HepG2 (cell line): ENCODE data around the gene GNB3. TPM values are rescaled to one million over a fixed set of nuclear protein-coding genes. Genes with fewer than 3 reads are reported as not detected.

ENCODE experiments used
- AGO1 ChIP-seq: fragments of 200-400 bp; formaldehyde crosslinking; IDR thresholded peaks from 2 replicates; pipeline ENCODE4 v1.6.1; 2017; ENCODE audit warnings: mild to moderate bottlenecking, low read depth, low read length, moderate library complexity; ENCODE audit not compliant: poor library complexity, severe bottlenecking
- ARNTL ChIP-seq: sonication (generic); formaldehyde crosslinking; IDR thresholded peaks from 2 replicates; pipeline ENCODE4 v1.4.0; 2020; ENCODE audit warnings: mild to moderate bottlenecking, missing genetic modification reagents
- CENPX ChIP-seq: sonication (generic); formaldehyde crosslinking; IDR thresholded peaks from 2 replicates; pipeline ENCODE4 v1.9.0; 2021; ENCODE audit warnings: mild to moderate bottlenecking, missing genetic modification reagents, moderate library complexity
- JUN ChIP-seq: sonication (generic); formaldehyde crosslinking; IDR thresholded peaks from 2 replicates; pipeline ENCODE4 v1.4.0; 2020; ENCODE audit warnings: mild to moderate bottlenecking, missing genetic modification reagents
- KLF11 ChIP-seq: IDR thresholded peaks from 2 replicates; pipeline ENCODE4 v1.6.1; 2016; ENCODE audit warnings: missing compliant biosample characterization
- MYPOP ChIP-seq: sonication (generic); formaldehyde crosslinking; IDR thresholded peaks from 2 replicates; pipeline ENCODE4 v1.8.1; 2023; ENCODE audit warnings: mild to moderate bottlenecking, moderate library complexity, missing genetic modification reagents
- NPAS2 ChIP-seq: sonication (generic); formaldehyde crosslinking; IDR thresholded peaks from 2 replicates; pipeline ENCODE4 v1.8.0; 2022; ENCODE audit warnings: mild to moderate bottlenecking, missing genetic modification reagents, borderline replicate concordance
- RFXAP ChIP-seq: sonication (generic); formaldehyde crosslinking; IDR thresholded peaks from 2 replicates; pipeline ENCODE4 v1.4.0; 2020; ENCODE audit warnings: missing genetic modification reagents, borderline replicate concordance
- SMAD3 ChIP-seq: sonication (generic); formaldehyde crosslinking; IDR thresholded peaks from 2 replicates; pipeline ENCODE4 v1.4.0; 2020; ENCODE audit warnings: missing genetic modification reagents
- THAP11 ChIP-seq: IDR thresholded peaks from 2 replicates; pipeline ENCODE4 v1.6.1; 2016; ENCODE audit warnings: missing biosample characterization, missing genetic modification reagents
- ZMYM2 ChIP-seq: sonication (generic); formaldehyde crosslinking; IDR thresholded peaks from 2 replicates; pipeline ENCODE4 v1.8.0; 2022; ENCODE audit warnings: mild to moderate bottlenecking, missing genetic modification reagents
- ZNF121 ChIP-seq: sonication (generic); formaldehyde crosslinking; IDR thresholded peaks from 2 replicates; pipeline ENCODE4 v1.5.0; 2020; ENCODE audit warnings: mild to moderate bottlenecking, missing genetic modification reagents
- ZNF451 ChIP-seq: sonication (generic); formaldehyde crosslinking; IDR thresholded peaks from 2 replicates; pipeline ENCODE4 v1.5.0; 2020; ENCODE audit warnings: mild to moderate bottlenecking, missing genetic modification reagents
- ZNF510 ChIP-seq: sonication (generic); formaldehyde crosslinking; IDR thresholded peaks from 2 replicates; pipeline ENCODE4 v1.4.0; 2020; ENCODE audit warnings: low read depth, mild to moderate bottlenecking, missing genetic modification reagents
- ZNF547 ChIP-seq: sonication (generic); formaldehyde crosslinking; IDR thresholded peaks from 2 replicates; pipeline ENCODE4 v1.5.1; 2020; ENCODE audit warnings: mild to moderate bottlenecking, missing genetic modification reagents
- polyA plus RNA-seq, 8 experiments: library from polyadenylated mRNA; depleted of rRNA in 3 of 8; stranded (reverse) in 7 of 8; unstranded in 1 of 8; fragments of >200 nt; fragmentation: Illumina TruSeq in 4 of 8; extraction: Trizol in 4 of 8; gene quantifications; 2 replicates each; pipeline versions ENCODE4 v1.2.1 to v1.2.3, GENCODE V29; 2011 to 2016; ENCODE audit warnings: low read depth in 4 of 8, missing spikeins in 1 of 8, mixed read lengths in 1 of 8; ENCODE audit not compliant: insufficient read depth in 1 of 8
- total RNA-seq, 5 experiments: library from RNA; depleted of rRNA; stranded (reverse); fragments of >200 nt; fragmentation: Illumina TruSeq; extraction: Trizol; gene quantifications; 2 replicates each; pipeline ENCODE4 v1.2.3, GENCODE V29; 2016; ENCODE audit warnings: low read depth in 1 of 5
- TF ChIP-seq, protein P1 (sequence below): sonication (generic); formaldehyde crosslinking; IDR thresholded peaks from 2 replicates; pipeline ENCODE4 v1.4.0; 2020; ENCODE audit warnings: missing genetic modification reagents, borderline replicate concordance
- TF ChIP-seq, protein P2 (sequence below): fragments of 450-650 bp; IDR thresholded peaks from 2 replicates; pipeline ENCODE4 v1.6.1; 2017; ENCODE audit warnings: mild to moderate bottlenecking
- TF ChIP-seq, protein P3 (sequence below), 2 experiments: sonication (generic) in 1 of 2; formaldehyde crosslinking in 1 of 2; IDR thresholded peaks; 2 replicates each; pipeline versions ENCODE4 v1.4.0 to v1.6.1; 2016 to 2020; ENCODE audit warnings: borderline replicate concordance in 1 of 2, low read depth in 1 of 2, mild to moderate bottlenecking in 1 of 2, missing genetic modification reagents in 1 of 2

The GNB3 gene
- total and polyA plus RNA-seq, 2 of the 13 experiments (the other 11 are each of a cell fraction or from before 2014, with no cell fraction given): 1.3 to 3.6 TPM

DNA sequence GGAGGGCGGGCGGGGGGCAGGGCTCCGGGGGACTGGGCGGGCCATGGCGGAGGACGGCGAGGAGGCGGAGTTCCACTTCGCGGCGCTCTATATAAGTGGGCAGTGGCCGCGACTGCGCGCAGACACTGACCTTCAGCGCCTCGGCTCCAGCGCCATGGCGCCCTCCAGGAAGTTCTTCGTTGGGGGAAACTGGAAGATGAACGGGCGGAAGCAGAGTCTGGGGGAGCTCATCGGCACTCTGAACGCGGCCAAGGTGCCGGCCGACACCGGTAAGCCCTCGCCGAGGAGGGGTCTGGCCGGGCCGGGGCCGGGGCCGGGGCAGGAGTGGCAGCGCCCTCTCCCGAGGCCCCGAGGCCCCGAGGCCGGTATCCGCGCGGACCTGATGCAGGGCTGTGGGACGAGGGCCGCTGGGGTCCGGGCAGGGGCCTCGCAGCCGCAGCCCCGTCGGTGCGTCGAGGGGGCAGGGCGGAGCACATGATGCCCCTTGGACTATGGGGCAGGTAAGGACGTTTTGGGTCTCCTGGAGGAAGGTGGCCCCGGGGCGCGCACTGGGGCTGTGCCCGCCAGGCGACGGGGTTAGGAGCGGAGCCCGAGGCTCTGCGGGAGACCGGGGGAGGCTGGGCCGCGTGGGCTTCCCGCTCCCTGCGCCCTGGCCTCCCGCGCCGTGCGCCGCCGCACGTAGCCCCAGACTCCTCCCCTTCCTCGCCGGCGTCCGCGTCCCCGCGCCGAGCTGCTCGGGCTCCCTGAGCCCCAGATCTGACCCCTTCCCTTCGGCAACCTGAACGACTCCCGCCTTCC, 26.9 kb downstream of the GNB3 start, which contains the start of gene TPI1 (continued):
- TF ChIP-seq, protein P1, sequence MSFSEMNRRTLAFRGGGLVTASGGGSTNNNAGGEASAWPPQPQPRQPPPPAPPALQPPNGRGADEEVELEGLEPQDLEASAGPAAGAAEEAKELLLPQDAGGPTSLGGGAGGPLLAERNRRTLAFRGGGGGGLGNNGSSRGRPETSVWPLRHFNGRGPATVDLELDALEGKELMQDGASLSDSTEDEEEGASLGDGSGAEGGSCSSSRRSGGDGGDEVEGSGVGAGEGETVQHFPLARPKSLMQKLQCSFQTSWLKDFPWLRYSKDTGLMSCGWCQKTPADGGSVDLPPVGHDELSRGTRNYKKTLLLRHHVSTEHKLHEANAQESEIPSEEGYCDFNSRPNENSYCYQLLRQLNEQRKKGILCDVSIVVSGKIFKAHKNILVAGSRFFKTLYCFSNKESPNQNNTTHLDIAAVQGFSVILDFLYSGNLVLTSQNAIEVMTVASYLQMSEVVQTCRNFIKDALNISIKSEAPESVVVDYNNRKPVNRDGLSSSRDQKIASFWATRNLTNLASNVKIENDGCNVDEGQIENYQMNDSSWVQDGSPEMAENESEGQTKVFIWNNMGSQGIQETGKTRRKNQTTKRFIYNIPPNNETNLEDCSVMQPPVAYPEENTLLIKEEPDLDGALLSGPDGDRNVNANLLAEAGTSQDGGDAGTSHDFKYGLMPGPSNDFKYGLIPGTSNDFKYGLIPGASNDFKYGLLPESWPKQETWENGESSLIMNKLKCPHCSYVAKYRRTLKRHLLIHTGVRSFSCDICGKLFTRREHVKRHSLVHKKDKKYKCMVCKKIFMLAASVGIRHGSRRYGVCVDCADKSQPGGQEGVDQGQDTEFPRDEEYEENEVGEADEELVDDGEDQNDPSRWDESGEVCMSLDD (CRISPR knock-in tag): no peak
- no peak for TF ChIP-seq JUN
- TF ChIP-seq AGO1: peak; percentile 77
- TF ChIP-seq SMAD3 (CRISPR knock-in tag): 0 out of 2 replicates have a peak, but pooled peaks have one; percentile 54
- TF ChIP-seq, protein P2, sequence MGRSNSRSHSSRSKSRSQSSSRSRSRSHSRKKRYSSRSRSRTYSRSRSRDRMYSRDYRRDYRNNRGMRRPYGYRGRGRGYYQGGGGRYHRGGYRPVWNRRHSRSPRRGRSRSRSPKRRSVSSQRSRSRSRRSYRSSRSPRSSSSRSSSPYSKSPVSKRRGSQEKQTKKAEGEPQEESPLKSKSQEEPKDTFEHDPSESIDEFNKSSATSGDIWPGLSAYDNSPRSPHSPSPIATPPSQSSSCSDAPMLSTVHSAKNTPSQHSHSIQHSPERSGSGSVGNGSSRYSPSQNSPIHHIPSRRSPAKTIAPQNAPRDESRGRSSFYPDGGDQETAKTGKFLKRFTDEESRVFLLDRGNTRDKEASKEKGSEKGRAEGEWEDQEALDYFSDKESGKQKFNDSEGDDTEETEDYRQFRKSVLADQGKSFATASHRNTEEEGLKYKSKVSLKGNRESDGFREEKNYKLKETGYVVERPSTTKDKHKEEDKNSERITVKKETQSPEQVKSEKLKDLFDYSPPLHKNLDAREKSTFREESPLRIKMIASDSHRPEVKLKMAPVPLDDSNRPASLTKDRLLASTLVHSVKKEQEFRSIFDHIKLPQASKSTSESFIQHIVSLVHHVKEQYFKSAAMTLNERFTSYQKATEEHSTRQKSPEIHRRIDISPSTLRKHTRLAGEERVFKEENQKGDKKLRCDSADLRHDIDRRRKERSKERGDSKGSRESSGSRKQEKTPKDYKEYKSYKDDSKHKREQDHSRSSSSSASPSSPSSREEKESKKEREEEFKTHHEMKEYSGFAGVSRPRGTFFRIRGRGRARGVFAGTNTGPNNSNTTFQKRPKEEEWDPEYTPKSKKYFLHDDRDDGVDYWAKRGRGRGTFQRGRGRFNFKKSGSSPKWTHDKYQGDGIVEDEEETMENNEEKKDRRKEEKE: no peak
- peak; percentile 57 for TF ChIP-seq RFXAP (CRISPR knock-in tag)
- 0 out of 2 replicates have a peak, but pooled peaks have one; percentile 28 for TF ChIP-seq ZNF547 (CRISPR knock-in tag)
- TF ChIP-seq ZMYM2 (CRISPR knock-in tag): no peak
- peak; percentile 57; the same call in 1 of the 2 replicates for TF ChIP-seq KLF11 (CRISPR knock-in tag)
- no peak for TF ChIP-seq CENPX
- TF ChIP-seq ZNF121 (CRISPR knock-in tag): no peak
- TF ChIP-seq ARNTL (CRISPR knock-in tag): no peak; the same call in 1 of the 2 replicates
- peak; percentile 67 for TF ChIP-seq THAP11
- TF ChIP-seq ZNF510 (CRISPR knock-in tag): no peak
- TF ChIP-seq MYPOP: no peak
- TF ChIP-seq NPAS2 (CRISPR knock-in tag): no peak
- no peak for TF ChIP-seq ZNF451 (CRISPR knock-in tag)
- TF ChIP-seq, protein P3, sequence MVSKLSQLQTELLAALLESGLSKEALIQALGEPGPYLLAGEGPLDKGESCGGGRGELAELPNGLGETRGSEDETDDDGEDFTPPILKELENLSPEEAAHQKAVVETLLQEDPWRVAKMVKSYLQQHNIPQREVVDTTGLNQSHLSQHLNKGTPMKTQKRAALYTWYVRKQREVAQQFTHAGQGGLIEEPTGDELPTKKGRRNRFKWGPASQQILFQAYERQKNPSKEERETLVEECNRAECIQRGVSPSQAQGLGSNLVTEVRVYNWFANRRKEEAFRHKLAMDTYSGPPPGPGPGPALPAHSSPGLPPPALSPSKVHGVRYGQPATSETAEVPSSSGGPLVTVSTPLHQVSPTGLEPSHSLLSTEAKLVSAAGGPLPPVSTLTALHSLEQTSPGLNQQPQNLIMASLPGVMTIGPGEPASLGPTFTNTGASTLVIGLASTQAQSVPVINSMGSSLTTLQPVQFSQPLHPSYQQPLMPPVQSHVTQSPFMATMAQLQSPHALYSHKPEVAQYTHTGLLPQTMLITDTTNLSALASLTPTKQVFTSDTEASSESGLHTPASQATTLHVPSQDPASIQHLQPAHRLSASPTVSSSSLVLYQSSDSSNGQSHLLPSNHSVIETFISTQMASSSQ (IDR thresholded peaks at IDR 0.05; ENCODE audit: low read depth): no peak
- TF ChIP-seq, protein P3 (CRISPR knock-in tag; IDR thresholded peaks at IDR 0.05; ENCODE audit: borderline replicate concordance): no peak
